HK-2 (cell line): Measurements from ENCODE around the gene MICALL1.

Experiments
- DNase-seq: peaks from one replicate; pipeline ENCODE4 v3.0.0-alpha.2; 2018; ENCODE audit not compliant: unreplicated experiment

Gene MICALL1

DNA sequence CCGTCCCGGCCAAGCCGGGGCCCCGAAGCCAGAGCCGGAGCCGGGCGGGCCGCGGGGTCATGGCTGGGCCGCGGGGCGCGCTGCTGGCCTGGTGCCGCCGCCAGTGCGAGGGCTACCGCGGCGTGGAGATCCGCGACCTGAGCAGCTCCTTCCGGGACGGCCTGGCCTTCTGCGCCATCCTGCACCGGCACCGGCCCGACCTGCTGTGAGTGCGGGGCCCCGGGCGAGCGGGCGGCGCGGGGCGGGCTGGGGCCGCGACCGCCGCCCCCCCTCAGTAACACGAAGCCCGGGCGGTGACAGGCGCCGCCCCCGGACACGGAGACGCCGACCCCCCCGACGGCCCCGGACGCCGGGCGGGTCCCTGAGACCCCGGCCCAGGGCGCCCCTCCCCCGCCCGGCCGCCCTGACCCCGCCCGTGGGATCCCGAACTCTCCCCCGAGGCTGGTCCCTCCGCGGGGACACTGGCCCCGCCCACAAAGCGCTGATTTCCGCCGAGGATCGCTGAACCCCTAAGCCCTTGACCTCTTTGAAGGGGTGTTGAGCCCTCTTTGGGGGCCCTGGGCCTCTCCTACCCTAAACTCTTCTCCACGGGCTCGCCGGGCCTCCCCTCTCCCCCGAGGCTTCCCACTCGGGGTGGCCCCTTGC, 389 bp downstream of the MICALL1 start:
- DNase-seq, result no peak

GRCh38 chr22:37907036-37907954, 1.2 kb downstream of the MICALL1 start:
- no peak for DNase-seq

DNA sequence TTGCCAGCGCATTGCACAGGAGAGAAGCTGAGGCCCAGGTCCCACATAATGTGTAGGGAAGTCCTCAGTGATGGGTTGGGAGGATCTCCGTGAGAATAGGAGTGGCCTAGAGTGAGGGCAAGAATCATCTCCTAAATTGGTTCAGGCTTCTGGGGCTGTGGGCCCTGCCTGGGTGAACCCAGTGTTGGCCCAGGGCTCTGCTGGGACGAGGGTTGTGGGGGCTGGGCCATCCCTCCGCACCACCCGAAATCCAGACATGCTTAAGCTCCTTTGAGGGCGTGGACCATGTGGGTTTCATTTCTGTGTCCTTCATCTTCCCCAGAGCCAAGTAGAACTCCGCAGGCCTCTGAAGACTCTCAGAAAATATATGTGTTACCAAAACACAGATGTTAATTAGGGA, 3.7 kb downstream of the MICALL1 start:
- DNase-seq, result no peak

GRCh38 chr22:37910890-37911672, 5.0 kb downstream of the MICALL1 start:
- no peak for DNase-seq

DNA sequence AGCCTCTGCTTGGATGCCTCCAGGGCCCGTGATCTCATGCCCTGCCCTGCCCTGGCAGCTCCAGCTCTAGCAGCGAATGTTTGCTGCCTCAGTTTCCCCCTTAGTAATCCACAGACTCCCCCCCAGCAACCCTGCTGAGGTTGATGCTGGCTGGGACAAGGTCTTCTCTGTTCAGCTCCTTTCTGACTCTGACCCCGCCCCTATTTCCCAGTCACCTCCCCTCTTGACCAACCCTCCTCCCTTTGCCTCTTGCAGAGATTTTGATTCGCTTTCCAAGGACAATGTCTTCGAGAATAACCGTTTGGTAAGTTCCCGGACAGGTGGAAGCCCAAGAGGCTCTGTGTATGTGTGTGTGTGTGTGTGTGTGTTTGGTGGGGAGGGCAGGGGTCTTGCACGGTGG, 5.6 kb downstream of the MICALL1 start:
- no peak for DNase-seq

DNA sequence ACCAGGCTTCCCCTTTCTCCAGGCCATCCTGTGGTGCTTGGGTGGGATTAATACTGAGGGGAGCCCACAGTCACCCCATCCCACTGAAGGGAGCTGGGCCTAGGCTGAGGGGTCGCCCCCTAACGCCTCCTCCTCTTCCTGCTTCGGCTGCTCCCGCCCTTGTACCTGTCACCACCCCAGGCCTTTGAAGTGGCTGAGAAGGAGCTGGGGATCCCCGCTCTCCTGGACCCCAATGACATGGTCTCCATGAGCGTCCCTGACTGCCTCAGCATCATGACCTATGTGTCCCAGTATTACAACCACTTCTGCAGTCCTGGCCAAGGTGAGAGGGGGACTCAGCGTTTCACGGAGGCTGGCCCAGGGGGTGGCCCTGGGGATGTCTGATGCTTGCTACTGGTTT, 6.1 kb downstream of the MICALL1 start:
- DNase-seq, result no peak

DNA sequence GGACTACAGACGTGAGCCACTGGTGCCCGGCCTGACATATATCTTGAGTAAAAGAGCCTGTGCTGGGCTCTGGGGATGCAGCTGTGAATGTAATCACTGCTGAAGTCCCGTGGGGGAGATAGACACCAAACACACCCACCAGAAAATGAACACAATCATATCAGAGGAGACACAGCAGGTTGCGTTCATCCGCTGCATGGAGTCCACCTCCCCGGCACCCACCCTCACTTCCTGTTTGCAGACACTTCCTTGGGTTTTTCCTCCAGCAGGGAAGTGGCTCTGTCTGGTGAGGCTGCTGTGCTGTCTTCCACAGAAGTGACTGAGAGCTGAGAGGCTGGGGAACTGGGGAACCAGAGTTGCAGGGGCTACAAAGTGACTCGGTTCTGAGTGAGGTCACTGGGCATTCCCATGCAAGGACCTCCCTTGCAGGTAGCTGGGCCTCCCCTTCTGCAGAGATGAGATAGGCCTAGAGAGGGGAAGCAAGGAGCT, 7.2 kb downstream of the MICALL1 start:
- no peak for DNase-seq

DNA sequence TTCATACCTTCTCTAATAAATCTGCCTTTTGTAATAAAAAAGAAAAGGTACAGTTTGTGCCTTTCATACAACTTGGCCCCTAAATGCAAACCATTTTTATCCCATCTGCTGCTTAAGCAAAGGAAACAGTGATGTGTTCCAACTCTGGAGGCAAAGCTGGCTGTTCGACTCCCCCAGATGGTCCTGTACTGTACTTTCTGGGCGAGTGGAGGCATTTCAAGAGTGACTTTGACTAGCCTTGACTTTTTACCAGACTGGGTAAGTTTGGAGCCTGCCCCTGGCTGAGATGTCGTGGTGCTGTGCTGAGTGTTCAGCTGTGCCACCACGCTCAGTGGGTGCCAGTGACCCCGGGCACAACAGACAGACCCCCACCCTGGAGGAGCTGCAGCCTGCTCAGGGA, 10.2 kb downstream of the MICALL1 start:
- no peak for DNase-seq

GRCh38 chr22:37917874-37918548, 11.9 kb downstream of the MICALL1 start:
- DNase-seq, result no peak

DNA sequence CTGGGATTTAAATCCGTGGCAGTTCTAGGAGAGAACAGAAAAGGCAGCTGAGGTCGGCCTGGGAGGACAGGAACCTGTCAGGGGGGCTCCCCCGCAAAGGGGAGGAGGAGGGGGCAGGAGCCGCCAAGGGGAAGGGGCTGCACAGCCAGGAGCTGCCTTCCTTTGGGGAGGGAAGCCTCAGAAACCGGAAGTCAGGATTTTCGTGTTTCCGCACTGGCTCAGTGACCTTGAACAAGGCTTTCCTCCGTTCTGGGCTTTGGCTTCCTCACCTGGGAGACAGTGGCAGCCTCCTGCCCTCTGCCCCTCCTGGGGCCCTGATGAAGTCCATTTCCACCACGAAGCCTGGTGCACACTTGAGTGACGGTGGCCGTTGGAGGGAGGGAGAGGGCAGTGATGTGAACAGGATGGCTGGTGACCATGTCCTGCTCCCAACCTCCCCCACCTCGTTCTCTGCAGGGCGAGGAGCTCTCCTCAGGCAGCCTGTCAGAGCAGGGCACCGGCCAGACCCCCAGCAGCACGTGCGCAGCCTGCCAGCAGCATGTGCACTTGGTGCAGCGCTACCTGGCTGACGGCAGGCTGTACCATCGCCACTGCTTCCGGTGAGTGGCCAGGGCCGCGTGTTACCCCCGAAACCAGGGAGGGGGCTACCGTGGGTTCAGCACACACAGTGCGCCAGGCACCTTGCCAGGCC, 12.6 kb downstream of the MICALL1 start:
- DNase-seq, result no peak

GRCh38 chr22:37920126-37920525, 14.0 kb downstream of the MICALL1 start:
- no peak for DNase-seq

- DNase-seq, result no peak
These were observed 16.1 kb downstream of the MICALL1 start for GRCh38 chr22:37922191-37922590.

DNA sequence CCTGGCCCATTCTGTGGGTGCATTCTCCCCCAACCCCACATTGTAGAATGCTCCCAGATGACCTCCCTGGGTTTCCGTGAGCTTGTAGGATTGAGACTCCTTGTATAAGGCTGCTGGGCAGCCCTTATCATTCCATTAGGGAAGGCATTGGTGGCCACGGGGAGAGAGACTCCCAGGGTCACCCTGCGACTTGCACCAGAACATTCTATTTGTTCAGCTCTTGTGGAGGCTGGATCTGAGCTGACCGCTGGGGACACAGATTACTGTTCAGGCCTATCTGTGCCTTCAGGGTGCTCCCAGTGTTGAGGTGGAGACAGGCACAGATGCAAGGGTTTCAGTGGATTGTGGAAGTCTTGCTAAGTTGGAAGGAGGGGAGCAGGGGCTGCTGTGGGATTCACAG, 17.8 kb downstream of the MICALL1 start:
- DNase-seq, result no peak

DNA sequence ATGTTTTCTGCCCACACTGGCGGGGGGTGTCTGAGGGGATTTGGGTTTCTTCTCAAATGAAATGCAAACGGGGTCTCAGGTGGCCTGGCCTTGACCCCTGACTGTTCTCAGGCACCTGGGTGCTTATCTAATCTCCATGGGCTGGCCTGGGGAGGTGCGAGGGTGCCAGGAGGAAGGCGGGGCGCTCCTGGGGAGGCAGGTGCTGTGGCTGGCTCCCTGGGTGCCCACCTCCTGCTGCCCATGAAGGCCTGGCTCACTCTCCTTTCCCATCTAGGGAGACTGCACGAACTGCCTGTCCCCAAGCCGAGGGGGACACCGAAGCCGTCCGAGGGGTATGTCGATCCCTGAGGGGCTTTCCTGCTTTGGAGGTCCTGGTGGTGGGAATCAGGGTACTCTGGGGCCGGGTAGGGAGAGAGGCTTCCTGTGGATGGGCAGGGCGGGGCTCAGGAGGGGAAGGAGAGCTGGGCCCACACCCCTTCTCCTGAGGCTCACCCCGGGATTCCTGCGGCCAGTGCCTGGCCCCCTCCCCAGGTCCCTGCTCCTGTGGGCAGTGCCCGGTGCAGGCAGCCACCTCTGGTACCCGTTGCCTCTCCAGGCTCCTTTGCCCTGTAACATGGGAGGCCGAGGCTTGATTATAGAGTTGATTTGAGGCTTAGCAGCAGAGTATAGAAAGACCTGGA, 18.4 kb downstream of the MICALL1 start:
- no peak for DNase-seq

DNA sequence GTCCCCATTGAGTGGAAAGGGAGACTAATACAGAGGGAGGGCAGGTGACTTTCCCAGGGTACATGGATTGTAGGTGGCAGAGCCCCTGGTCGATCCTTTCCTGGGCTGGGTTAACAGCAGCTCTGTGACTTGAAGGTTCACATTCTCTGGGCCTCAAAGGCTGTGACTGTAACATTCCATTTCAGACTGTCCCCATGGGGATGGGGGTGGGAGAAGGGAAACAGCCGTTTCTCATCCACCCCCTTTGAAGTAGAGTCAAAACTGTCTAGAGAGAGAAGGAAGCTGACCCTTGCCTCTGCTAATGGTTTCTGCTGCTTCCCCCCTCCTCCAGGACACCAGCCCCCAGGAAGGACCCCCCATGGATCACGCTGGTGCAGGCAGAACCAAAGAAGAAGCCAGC, 19.2 kb downstream of the MICALL1 start:
- no peak for DNase-seq

- no peak for DNase-seq
These were observed 19.7 kb downstream of the MICALL1 start for GRCh38 chr22:37925767-37926166.

- DNase-seq, result no peak
These were observed 20.3 kb downstream of the MICALL1 start for GRCh38 chr22:37926358-37926757.

- no peak for DNase-seq
These were observed 20.9 kb downstream of the MICALL1 start for GRCh38 chr22:37926771-37927636.

DNA sequence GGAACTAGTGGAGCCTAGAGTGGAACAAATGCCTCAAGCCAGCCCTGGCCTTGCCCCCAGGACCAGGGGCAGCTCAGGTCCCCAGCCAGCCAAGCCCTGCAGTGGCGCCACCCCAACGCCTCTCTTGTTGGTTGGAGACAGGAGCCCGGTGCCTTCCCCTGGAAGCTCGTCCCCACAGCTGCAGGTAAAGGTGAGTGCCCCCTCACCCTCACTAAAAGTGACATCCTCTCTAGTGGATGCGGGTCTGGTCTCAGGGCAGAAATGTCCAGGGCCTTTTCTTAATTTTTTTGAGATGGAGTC, 21.5 kb downstream of the MICALL1 start:
- DNase-seq, result no peak

GRCh38 chr22:37929390-37929789, 23.3 kb downstream of the MICALL1 start:
- DNase-seq, result no peak
